NB4 (cell line): ENCODE data around the gene NAT14.

Source experiments
- DNase-seq: peaks from one replicate; pipeline ENCODE4 v3.0.0; 2010; ENCODE audit warnings: low read depth
- H3K4me3 ChIP-seq: one replicate; pipeline ENCODE4 v1.5.1; 2011; ENCODE audit warnings: mild to moderate bottlenecking, low read depth, low read length, moderate library complexity
- CTCF ChIP-seq: IDR thresholded peaks from one replicate; pipeline ENCODE4 v1.5.1; 2012; ENCODE audit warnings: low read depth, low read length
- MAX ChIP-seq: IDR thresholded peaks from 2 replicates; pipeline ENCODE4 v1.6.1; 2011; ENCODE audit warnings: low read depth, low read length
- MYC ChIP-seq: IDR thresholded peaks from 2 replicates; pipeline ENCODE4 v1.6.1; 2011; ENCODE audit warnings: low read depth, low read length
- POLR2A ChIP-seq: IDR thresholded peaks from 2 replicates; pipeline ENCODE4 v1.6.1; 2011; ENCODE audit warnings: mild to moderate bottlenecking; ENCODE audit not compliant: insufficient read length; ENCODE audit errors: extremely low read depth

NAT14 gene

GRCh38 chr19:55459551-55459949 is 25.4 kb upstream of the NAT14 start:
- TF ChIP-seq POLR2A (no peak), CTCF (no peak), MYC (no peak), MAX (no peak)
- no peak overlapping the region for H3K4me3 ChIP-seq
- no peak for DNase-seq

- DNase-seq, result no peak
- no peak for TF ChIP-seq MYC
- no peak for TF ChIP-seq CTCF
- TF ChIP-seq MAX, result no peak
- TF ChIP-seq POLR2A, result no peak
- no peak overlapping the region for H3K4me3 ChIP-seq
Observed at GRCh38 chr19:55459950-55460657, 24.9 kb upstream of the NAT14 start.

GRCh38 chr19:55460670-55461258 is 24.2 kb upstream of the NAT14 start:
- H3K4me3 ChIP-seq, result peak overlapping the region; percentile 67
- DNase-seq, result peak; percentile 72
- TF ChIP-seq POLR2A (no peak), MYC (no peak), MAX (no peak), CTCF (no peak)

GRCh38 chr19:55461259-55461973 is 23.6 kb upstream of the NAT14 start, which contains the start of gene ISOC2:
Gene ISOC2 (minus strand): TSS chr19:55461642. CDS start chr19:55456486, 5,156 bp downstream.
- peak; percentile 98 for DNase-seq
- peak within 1 kb of the TSS; percentile 67 for H3K4me3 ChIP-seq
- peak; percentile 98 for TF ChIP-seq MAX
- TF ChIP-seq POLR2A, result peak; percentile 54
- TF ChIP-seq MYC, result peak; percentile 92
- no peak for TF ChIP-seq CTCF

GRCh38 chr19:55461974-55462626 is 22.9 kb upstream of the NAT14 start:
- DNase-seq, result no peak
- TF ChIP-seq MYC, result no peak
- no peak for TF ChIP-seq CTCF
- no peak for TF ChIP-seq POLR2A
- no peak for TF ChIP-seq MAX
- peak overlapping the region; percentile 48 for H3K4me3 ChIP-seq
